AG09319 (cell line): ENCODE results near the gene KRT13.

ENCODE experiments used
- DNase-seq: peaks from one replicate; pipeline ENCODE4 v3.0.0-alpha.2; 2010; ENCODE audit warnings: low read depth; ENCODE audit errors: extremely low read depth
- CTCF ChIP-seq: IDR thresholded peaks from 2 replicates; pipeline ENCODE4 v1.5.1; 2011; ENCODE audit warnings: low read depth, mild to moderate bottlenecking, inconsistent platforms, low read length, moderate library complexity

KRT13 gene

GRCh38 chr17:41484920-41485904, 20.2 kb downstream of the KRT13 start:
- DNase-seq, result no peak

GRCh38 chr17:41483991-41484826, 21.2 kb downstream of the KRT13 start:
- DNase-seq, result no peak
- TF ChIP-seq CTCF, result no peak

More at GRCh38 chr17:41484920-41485904, 20.2 kb downstream of the KRT13 start:
- no peak for TF ChIP-seq CTCF

GRCh38 chr17:41483531-41483930, 21.9 kb downstream of the KRT13 start:
- no peak for TF ChIP-seq CTCF
- DNase-seq, result no peak

GRCh38 chr17:41481036-41481435, 24.4 kb downstream of the KRT13 start, which contains the start of gene KRT35:
TSS of gene KRT35 (minus strand) at chr17:41481151. CDS start at chr17:41481097, 54 bp downstream.
- no peak for DNase-seq
- TF ChIP-seq CTCF, result no peak

- DNase-seq, result no peak
- no peak for TF ChIP-seq CTCF
Observed at GRCh38 chr17:41480581-41480980, 24.8 kb downstream of the KRT13 start.

- no peak for DNase-seq
- no peak for TF ChIP-seq CTCF
Observed at GRCh38 chr17:41480136-41480535, 25.3 kb downstream of the KRT13 start.

- no peak for DNase-seq
- no peak for TF ChIP-seq CTCF
Observed at GRCh38 chr17:41478237-41478636, 27.2 kb downstream of the KRT13 start.
